Effector CD4-positive, alpha-beta T cell (primary cell): ENCODE data around the gene LIN7A.
"Not testable (repeated sequence)": the region's sequence is repeated elsewhere in the genome, so short reads cannot be mapped to it uniquely, and the experiment has no call there.

Experiments
- DNase-seq: peaks from one replicate; pipeline ENCODE4 v3.0.0-alpha.2; 2020

The LIN7A gene

GRCh38 chr12:80805106-80805505, 132.6 kb downstream of the LIN7A start:
- no peak for DNase-seq

GRCh38 chr12:80802652-80803400, 134.9 kb downstream of the LIN7A start:
- DNase-seq, result no peak

- no peak for DNase-seq
Measured at GRCh38 chr12:80798281-80798680, 139.5 kb downstream of the LIN7A start.

- no peak for DNase-seq
Measured at GRCh38 chr12:80794551-80794950, 143.2 kb downstream of the LIN7A start.

GRCh38 chr12:80792861-80793260, 144.9 kb downstream of the LIN7A start:
- DNase-seq, result no peak

- DNase-seq, result no peak
Measured at GRCh38 chr12:80791863-80792262, 145.9 kb downstream of the LIN7A start.

DNA sequence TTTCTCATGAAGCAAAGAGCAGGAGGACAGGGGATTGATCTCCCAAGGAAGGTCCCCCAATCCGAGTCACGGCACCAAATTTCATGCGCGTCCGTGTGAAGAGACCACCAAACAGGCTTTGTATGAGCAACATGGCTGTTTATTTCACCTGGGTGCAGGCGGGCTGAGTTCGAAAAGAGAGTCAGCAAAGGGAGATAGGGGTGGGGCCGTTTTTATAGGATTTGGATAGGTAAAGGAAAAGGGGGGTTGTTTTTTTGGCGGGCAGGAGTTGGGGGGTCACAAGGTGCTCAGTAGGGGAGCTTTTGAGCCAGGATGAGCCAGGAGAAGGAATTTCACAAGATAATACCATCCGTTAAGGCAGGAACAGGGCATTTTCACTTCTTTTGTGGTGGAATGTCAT, 149.3 kb downstream of the LIN7A start:
- DNase-seq, result not testable (repeated sequence)

- DNase-seq, result not testable (repeated sequence)
Measured at GRCh38 chr12:80782963-80783470, 154.7 kb downstream of the LIN7A start.

DNA sequence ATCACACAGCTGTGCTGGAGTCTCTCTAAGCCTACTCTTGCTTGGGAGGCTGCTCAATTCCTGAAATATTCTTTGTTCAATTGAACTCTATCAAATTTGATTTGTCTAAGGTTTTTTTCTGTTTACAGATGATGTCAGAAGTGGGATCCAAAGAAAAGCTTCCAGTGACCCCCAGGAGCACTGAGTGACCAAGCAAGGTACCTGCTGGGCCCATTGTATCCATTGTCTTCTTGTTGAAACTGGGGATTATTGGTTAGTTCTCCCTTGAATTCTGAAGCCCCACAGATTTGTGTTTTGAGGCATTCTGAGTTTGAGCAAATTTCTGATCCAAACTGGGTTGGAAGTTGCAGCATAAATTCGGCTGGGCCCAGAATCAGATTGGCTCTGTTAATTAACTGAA, 156.4 kb downstream of the LIN7A start:
- DNase-seq, result no peak

DNA sequence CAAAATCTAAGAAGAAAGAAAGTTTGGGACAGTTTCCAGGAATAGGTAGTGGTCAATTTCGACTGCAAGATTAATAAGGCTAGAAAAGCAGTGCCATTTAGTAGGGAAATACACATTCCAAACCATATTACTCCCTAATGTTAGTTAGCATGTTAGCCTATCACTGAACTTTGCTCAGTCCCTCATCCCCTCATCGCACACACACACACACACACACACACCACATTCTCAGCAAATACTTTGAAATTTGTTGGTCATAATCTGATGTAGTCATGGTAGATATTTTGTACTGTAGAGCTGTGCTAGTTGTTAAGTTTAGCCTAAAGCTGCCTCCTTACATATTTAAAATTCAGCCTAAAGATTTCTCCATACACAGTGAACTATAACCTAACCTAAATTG, 157.0 kb downstream of the LIN7A start:
- no peak for DNase-seq

GRCh38 chr12:80778005-80778541, 159.7 kb downstream of the LIN7A start:
- no peak for DNase-seq

DNA sequence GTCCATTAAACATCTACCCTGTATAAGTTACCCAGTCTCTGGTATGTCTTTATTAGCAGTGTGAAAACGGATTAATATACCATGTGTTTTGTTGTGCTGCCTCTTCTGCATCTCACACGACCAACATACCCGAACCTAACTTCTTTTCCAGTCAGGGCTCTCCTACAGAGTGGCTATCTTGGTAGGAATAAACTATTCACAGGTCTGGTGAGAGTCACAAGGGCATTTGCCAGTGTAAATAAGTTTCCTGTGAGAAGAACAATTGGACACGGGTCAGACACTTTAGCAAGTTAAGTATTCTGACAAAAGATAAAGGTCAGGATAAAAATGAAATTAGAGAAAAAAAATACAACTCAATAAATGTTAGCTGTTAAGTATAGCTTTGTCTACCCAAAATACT, 160.1 kb downstream of the LIN7A start:
- DNase-seq, result no peak

GRCh38 chr12:80776706-80777105, 161.0 kb downstream of the LIN7A start:
- DNase-seq, result no peak

GRCh38 chr12:80770958-80771357, 166.8 kb downstream of the LIN7A start:
- DNase-seq, result no peak

DNA sequence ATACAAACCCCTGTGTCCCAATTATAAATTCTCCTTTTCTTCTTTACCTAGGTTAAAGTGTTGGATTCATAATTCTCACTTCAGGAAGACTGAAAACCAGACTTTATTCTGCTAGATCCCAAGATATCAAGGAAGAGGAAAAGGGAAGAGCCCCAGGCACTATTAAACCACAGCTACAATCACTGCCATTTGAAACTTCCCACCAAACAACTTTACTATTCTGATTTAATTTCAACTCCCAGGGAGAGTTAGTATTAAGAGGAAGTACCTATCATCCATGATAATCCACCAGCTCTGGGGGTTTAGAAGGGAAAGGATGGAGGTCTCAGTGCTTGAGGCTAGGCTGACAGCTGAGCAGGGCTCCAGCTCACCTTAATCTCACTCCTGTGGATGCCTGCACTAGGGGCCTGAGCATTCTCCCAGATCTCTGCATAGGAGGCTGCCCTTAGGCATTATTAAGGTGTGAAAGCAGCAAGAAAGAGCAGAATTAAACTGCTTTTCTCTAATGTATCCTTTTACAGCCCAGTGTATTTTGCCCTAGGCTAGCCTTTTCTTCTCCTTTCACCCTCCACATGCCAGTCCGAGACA, 168.1 kb downstream of the LIN7A start:
- DNase-seq, result no peak

GRCh38 chr12:80766897-80767296, 170.8 kb downstream of the LIN7A start:
- no peak for DNase-seq

GRCh38 chr12:80766210-80766609, 171.5 kb downstream of the LIN7A start:
- DNase-seq, result no peak

DNA sequence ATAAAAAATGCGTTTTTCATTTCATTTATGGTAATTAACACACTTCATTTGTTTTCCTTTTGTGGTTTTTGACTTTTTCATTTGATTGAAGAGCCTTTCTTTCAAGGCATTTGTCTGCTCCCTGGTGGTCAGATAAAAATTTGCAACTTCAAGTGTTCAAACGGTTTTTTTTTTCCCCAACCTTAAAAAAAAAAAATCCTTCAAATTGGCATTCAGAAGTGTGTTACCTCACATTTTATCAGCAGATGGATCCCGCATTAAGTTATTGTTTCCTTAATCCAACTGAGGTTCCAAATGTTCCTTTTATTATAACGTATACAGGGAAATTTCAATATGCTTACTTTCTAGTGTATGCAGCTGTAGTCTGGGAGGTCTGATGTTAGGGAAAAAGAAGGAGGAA, 173.9 kb downstream of the LIN7A start:
- DNase-seq, result no peak

- DNase-seq, result no peak
Measured at GRCh38 chr12:80761838-80762237, 175.9 kb downstream of the LIN7A start.

DNA sequence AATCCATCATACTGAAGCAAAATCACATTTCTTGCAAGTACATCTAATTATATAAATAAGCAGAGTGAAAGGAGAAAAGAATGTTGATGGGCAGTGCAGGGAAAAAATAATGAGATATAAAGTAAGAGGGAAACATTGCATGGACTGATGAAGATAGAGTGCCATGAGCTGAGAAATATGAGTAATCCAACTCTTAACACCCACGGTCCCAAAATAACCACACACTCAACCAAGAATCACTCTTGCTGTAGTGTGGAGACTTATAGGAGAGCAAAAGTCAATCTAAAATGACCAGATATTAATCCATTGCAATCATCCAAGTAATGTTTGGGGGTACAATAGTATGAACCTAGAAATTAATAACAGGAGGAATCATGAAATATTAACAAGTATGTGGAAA, 180.9 kb downstream of the LIN7A start:
- no peak for DNase-seq

GRCh38 chr12:80754274-80754673, 183.5 kb downstream of the LIN7A start:
- DNase-seq, result no peak

- DNase-seq, result no peak
Measured at GRCh38 chr12:80752464-80752863, 185.3 kb downstream of the LIN7A start.

DNA sequence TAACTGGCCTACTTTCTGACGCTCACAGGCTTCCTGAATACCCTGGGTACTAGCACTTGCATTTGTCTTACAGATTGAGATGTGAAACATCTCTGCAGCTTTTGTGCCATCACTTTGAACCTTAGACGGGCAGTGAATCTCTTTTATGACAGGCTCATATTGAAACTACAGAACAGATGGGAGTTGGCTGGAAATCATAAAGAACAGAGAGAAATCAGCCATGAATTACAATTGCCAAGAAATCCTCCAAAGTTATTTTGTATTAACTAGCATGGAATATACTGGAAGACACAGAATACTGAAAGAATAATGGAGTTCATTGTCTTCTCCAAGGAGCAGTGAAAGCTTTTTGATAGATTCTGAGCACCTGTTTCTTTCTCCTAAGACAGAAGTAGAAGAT, 188.3 kb downstream of the LIN7A start:
- no peak for DNase-seq

DNA sequence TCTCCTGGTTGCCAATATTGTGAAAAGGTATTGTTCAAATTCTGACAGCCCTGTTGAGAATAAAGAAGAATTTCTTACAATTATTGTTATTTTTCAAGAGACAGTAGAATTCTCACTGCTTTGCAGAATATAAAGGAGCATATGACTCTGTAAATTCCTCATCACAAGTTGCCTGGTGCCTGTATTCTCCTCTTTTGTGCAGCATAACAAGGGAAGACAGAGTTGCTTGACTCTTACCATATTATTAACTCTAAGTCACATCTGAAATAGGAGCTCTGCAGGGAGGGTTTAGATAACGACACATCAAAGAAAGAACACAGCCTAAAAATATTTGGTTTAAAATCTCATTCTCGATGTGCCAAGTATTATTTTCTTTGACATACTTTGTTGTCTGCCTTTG, 189.9 kb downstream of the LIN7A start:
- no peak for DNase-seq
